Measurements from ENCODE around the gene XXYLT1. TPM values are rescaled to one million over a fixed set of nuclear protein-coding genes. Genes with fewer than 3 reads are reported as not detected.

The XXYLT1 gene
- total and polyA plus RNA-seq, 10 of the 15 experiments (the other 5 are each of a cell fraction or from before 2014, with no cell fraction given) = 1.2 to 14.2 (median 9.3) TPM

DNA sequence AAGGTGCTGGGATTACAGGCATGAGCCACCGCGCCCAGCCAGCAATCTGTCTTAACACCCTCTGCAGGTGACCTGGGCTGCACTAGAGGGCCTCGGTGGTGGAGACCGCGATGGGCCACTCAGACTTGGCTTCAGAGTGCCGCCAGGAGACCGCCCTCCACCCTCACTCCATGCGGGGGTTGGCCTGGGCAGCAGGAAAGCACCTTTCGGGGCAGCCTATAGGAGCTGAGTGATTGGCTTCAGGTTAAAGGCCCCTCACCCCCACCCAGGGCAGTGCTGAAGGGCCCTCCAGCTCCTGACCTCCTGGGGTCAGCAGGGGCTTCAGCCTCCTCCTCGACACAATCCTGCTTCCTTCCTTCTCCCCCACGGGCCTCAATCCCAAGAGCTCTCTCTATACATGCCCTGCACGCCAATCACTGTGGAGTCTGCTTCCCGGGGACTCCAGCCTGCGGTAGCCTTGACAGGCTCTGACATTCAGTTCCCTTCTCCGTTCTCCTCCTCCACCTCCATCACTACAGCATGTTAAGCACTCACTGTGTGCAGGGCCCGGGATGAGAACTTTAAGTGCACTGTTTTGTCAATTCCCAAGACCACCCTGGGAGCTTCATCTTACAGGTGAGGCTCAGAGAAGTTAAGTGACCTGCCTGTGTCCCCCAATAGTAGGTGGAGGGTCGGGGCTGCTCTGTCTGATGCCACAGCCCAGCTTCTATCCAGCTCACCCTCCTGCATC is 225.3 kb downstream of the XXYLT1 start (continued):
- no peak for TF ChIP-seq BCL3 (IDR thresholded peaks at IDR 0.05; ENCODE audit: borderline replicate concordance, insufficient read depth, low read depth, low read length, poor library complexity, severe bottlenecking)
- no peak for TF ChIP-seq BMI1 (IDR thresholded peaks at IDR 0.05; ENCODE audit: borderline replicate concordance)
- TF ChIP-seq RFX5 (IDR thresholded peaks at IDR 0.05; ENCODE audit: low read depth, low read length) = no peak
- no peak for TF ChIP-seq RELA (IDR thresholded peaks at IDR 0.05; ENCODE audit: borderline replicate concordance, partially characterized antibody)
- no peak for TF ChIP-seq NFIC (IDR thresholded peaks at IDR 0.05; ENCODE audit: low read depth, low read length)

GRCh38 chr3:195044411-195044810 is 226.5 kb downstream of the XXYLT1 start:
- no peak for ATAC-seq
- no peak overlapping the region for H3K9ac ChIP-seq (ENCODE audit: control insufficient read depth, insufficient read depth, low read length)
- RAD21 ChIA-PET (ENCODE audit: unreplicated experiment) = no interaction called here
- SMC1A ChIA-PET (ENCODE audit: uncharacterized antibody, unreplicated experiment) = no interaction called here
- no peaks in the 10 kb centered on the region for H4K20me1 ChIP-seq (ENCODE audit: control insufficient read depth, insufficient read depth)
- in situ Hi-C loops (cut with MboI) = no loop called here
- no peak overlapping the region for H3K27ac ChIP-seq (ENCODE audit: control insufficient read depth, insufficient read depth)
- H3K4me2 ChIP-seq (ENCODE audit: control insufficient read depth, insufficient read depth) = no peak overlapping the region
- no peak for DNase-seq (ENCODE audit: low read depth, low spot score)
- POLR2A ChIA-PET = no interaction called here
- no peaks in the 10 kb centered on the region for H3K36me3 ChIP-seq (ENCODE audit: control insufficient read depth in 2 of 2, insufficient read depth in 2 of 2, low read length in 1 of 2)
- CTCF ChIA-PET = no interaction called here
- no peaks in the 10 kb centered on the region for H3K9me3 ChIP-seq (replicated peaks; ENCODE audit: control insufficient read depth, insufficient read depth, low read length)
- H3K27me3 ChIP-seq (replicated peaks in 1 of 2; ENCODE audit: control insufficient read depth in 2 of 2, insufficient read depth in 2 of 2, low read length in 1 of 2) = no peaks in the 10 kb centered on the region; a peak in 2 of 4 replicates
- BruUV-seq (replicated peaks) = no TSS peak
- FAIRE-seq = no peak
- intact Hi-C loops (cut with micrococcal nuclease; ENCODE audit: unreplicated experiment) = no loop called here
- 66% methylated on average over 7 of the region's 7 CpGs for whole genome bisulfite sequencing (ENCODE audit: insufficient coverage, insufficient replicate concordance, low lambda C conversion rate, missing lambda C conversion rate)
- H2AFZ ChIP-seq (ENCODE audit: control insufficient read depth, low read depth, low read length) = no peak overlapping the region
- no peak overlapping the region for H3K4me3 ChIP-seq
- TF ChIP-seq, protein P1, sequence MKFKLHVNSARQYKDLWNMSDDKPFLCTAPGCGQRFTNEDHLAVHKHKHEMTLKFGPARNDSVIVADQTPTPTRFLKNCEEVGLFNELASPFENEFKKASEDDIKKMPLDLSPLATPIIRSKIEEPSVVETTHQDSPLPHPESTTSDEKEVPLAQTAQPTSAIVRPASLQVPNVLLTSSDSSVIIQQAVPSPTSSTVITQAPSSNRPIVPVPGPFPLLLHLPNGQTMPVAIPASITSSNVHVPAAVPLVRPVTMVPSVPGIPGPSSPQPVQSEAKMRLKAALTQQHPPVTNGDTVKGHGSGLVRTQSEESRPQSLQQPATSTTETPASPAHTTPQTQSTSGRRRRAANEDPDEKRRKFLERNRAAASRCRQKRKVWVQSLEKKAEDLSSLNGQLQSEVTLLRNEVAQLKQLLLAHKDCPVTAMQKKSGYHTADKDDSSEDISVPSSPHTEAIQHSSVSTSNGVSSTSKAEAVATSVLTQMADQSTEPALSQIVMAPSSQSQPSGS (IDR thresholded peaks at IDR 0.05; ENCODE audit: low read length) = no peak
- TF ChIP-seq SREBF2 (IDR thresholded peaks at IDR 0.05; ENCODE audit: low read length) (no peak), ZNF24 (IDR thresholded peaks at IDR 0.05) (no peak), ZNF622 (IDR thresholded peaks at IDR 0.05) (no peak), IRF3 (IDR thresholded peaks at IDR 0.05) (no peak), IRF5 (IDR thresholded peaks at IDR 0.05; ENCODE audit: borderline replicate concordance) (no peak)
- no peaks in the 10 kb centered on the region for H3K79me2 ChIP-seq (ENCODE audit: control insufficient read depth, insufficient read depth, low read length)
- H3K4me1 ChIP-seq (ENCODE audit: control insufficient read depth, insufficient read depth, low read length) = no peaks in the 10 kb centered on the region
